Glomerular endothelial cell (primary cell): ENCODE data around the gene NUP88. TPM values are rescaled to one million over a fixed set of nuclear protein-coding genes. Genes with fewer than 3 reads are reported as not detected.

Experiments used
- DNase-seq: peaks from one replicate; pipeline ENCODE4 v3.0.0-alpha.2; 2011; ENCODE audit warnings: low read depth, low spot score; ENCODE audit errors: extremely low read depth
- total RNA-seq: library from RNA; depleted of rRNA; stranded (reverse); fragments of >200 nt; gene quantifications from 2 replicates; pipeline ENCODE4 v1.2.3, GENCODE V29; 2015

Gene NUP88
- total RNA-seq, 1 donor from 2014 or later = 57.9 TPM

DNA sequence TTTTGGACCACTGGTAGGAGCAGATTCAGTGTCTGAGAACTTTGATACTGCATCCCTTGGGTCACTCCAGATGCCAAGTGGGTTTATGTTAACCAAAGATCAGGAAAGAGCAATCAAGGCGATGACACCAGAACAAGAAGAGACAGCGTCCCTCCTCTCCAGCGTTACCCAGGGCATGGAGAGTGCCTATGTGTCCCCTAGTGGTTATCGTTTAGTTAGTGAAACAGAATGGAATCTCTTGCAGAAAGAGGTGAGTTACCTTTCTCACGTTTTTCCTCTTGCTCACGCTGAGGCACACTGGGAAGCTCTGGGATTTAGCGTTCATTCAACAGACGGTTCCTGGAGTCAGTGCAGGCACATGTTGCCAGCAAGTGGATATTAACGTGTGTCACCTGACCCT, 58.0 kb downstream of the NUP88 start:
- DNase-seq = no peak

- no peak for DNase-seq
Observed at GRCh38 chr17:5355421-5356129, 63.9 kb downstream of the NUP88 start.

DNA sequence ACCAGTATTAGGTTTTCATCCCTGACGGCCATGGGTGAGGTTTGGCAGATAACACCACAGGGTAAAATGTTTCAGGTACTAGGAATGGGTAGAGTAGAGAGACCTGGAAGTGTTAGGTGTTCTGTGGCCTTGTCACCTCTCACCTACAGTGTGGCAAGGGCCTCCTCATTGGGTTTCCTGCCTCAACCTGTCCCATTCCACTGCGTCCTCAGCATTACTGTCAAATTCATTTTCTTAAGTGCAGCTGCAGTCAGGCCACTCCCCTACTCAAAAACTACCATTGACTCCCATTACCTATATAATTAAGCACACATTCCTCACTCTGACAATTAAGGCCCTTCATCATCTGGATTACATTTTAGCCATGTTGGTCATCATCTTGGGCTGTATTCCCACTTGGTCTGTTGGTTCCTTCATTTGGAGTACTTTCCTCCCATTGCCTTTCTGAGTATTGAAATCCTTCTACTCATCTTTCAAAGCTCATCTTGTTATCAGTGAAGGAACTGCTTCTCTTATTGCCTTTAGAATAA, 64.5 kb downstream of the NUP88 start:
- DNase-seq = no peak

GRCh38 chr17:5354310-5354709, 65.2 kb downstream of the NUP88 start:
- no peak for DNase-seq

GRCh38 chr17:5352681-5353289, 66.7 kb downstream of the NUP88 start:
- no peak for DNase-seq

- no peak for DNase-seq
Observed at GRCh38 chr17:5344914-5345313, 74.5 kb downstream of the NUP88 start.

Other genes starting within 250 kb of the NUP88 start
- gene ZNF594, start 227.8 kb downstream of the NUP88 start, total RNA-seq = 3.5 and 4.9 TPM in 2 replicates
- gene SCIMP, start 184.8 kb downstream of the NUP88 start, total RNA-seq = not detected in 2 replicates
- 33.7 and 48.5 TPM in 2 replicates for gene RABEP1, start 137.4 kb downstream of the NUP88 start, total RNA-seq
- gene RPAIN, start 520 bp upstream of the NUP88 start, total RNA-seq = 34.3 and 54.5 TPM in 2 replicates
- gene C1QBP, start 19.5 kb upstream of the NUP88 start, total RNA-seq = 166 and 196 TPM in 2 replicates
- 14.1 and 16.0 TPM in 2 replicates for gene DHX33, start 49.3 kb upstream of the NUP88 start, total RNA-seq
- gene DERL2, start 66.5 kb upstream of the NUP88 start, total RNA-seq = 45.2 and 55.9 TPM in 2 replicates
- gene MIS12, start 66.9 kb upstream of the NUP88 start, total RNA-seq = 7.5 and 13.2 TPM in 2 replicates
- gene NLRP1, start 164.8 kb upstream of the NUP88 start, total RNA-seq = 36.0 and 51.7 TPM in 2 replicates